ENCODE results near the gene KRTAP5-5.
"Not testable (repeated sequence)": the region's sequence is repeated elsewhere in the genome, so short reads cannot be mapped to it uniquely, and the experiment has no call there.

KRTAP5-5 gene

GRCh38 chr11:1629326-1630185, at the start of gene KRTAP5-5:
Gene KRTAP5-5 (plus strand): TSS chr11:1629775. CDS start chr11:1629841, 66 bp downstream.
- DNase-seq = no peak

GRCh38 chr11:1581976-1582375, 47.6 kb upstream of the KRTAP5-5 start:
- DNase-seq = no peak

- not testable (repeated sequence) for DNase-seq
These were observed 46.7 kb upstream of the KRTAP5-5 start for GRCh38 chr11:1582909-1583308.

- DNase-seq = not testable (repeated sequence)
These were observed 44.8 kb upstream of the KRTAP5-5 start, which contains the start of gene KRTAP5-1 for GRCh38 chr11:1584661-1585370. Gene KRTAP5-1 (minus strand): TSS chr11:1585283. CDS start chr11:1585249, 34 bp downstream.

- peak in 1 of 2 experiments; percentile 41 for DNase-seq
These were observed 42.9 kb upstream of the KRTAP5-5 start for GRCh38 chr11:1586699-1587098.

- DNase-seq = not testable (repeated sequence)
These were observed 40.2 kb upstream of the KRTAP5-5 start for GRCh38 chr11:1589191-1589963.

- DNase-seq = no peak
These were observed 39.6 kb upstream of the KRTAP5-5 start for GRCh38 chr11:1589996-1590395.

GRCh38 chr11:1592628-1593027, 36.9 kb upstream of the KRTAP5-5 start:
- DNase-seq = no peak

GRCh38 chr11:1595994-1596575, 33.5 kb upstream of the KRTAP5-5 start:
- peak in 1 of 2 experiments; percentile 17 for DNase-seq

- not testable (repeated sequence) for DNase-seq
These were observed 32.9 kb upstream of the KRTAP5-5 start for GRCh38 chr11:1596576-1597121.

GRCh38 chr11:1597331-1597993, 32.1 kb upstream of the KRTAP5-5 start:
- no peak for DNase-seq

GRCh38 chr11:1597994-1598380, 31.6 kb upstream of the KRTAP5-5 start, which contains the start of gene KRTAP5-2:
Gene KRTAP5-2 (minus strand): TSS chr11:1598294. CDS start chr11:1598250, 44 bp downstream.
- no peak for DNase-seq

GRCh38 chr11:1598406-1598805, 31.2 kb upstream of the KRTAP5-5 start:
- not testable (repeated sequence) for DNase-seq

GRCh38 chr11:1598816-1599215, 30.8 kb upstream of the KRTAP5-5 start:
- DNase-seq = no peak

GRCh38 chr11:1600626-1601025, 28.9 kb upstream of the KRTAP5-5 start:
- no peak for DNase-seq

- not testable (repeated sequence) for DNase-seq
These were observed 27.9 kb upstream of the KRTAP5-5 start for GRCh38 chr11:1601663-1602062.

- DNase-seq = no peak
These were observed 25.9 kb upstream of the KRTAP5-5 start for GRCh38 chr11:1603629-1604028.

- DNase-seq = no peak
These were observed 25.4 kb upstream of the KRTAP5-5 start for GRCh38 chr11:1604181-1604580.

GRCh38 chr11:1604711-1605110, 24.9 kb upstream of the KRTAP5-5 start:
- no peak for DNase-seq

GRCh38 chr11:1605923-1606322, 23.7 kb upstream of the KRTAP5-5 start:
- not testable (repeated sequence) for DNase-seq

GRCh38 chr11:1607156-1607845, 22.3 kb upstream of the KRTAP5-5 start:
- not testable (repeated sequence) for DNase-seq

All from NCI-H524 (cell line).